Eye (tissue), 1 donor: ENCODE measurements around the gene LAP3.
"Not testable (repeated sequence)": the region's sequence is repeated elsewhere in the genome, so short reads cannot be mapped to it uniquely, and the experiment has no call there.

Source experiments
- DNase-seq: peaks from one replicate; pipeline ENCODE4 v3.0.0-alpha.2; 2015

Gene LAP3

DNA sequence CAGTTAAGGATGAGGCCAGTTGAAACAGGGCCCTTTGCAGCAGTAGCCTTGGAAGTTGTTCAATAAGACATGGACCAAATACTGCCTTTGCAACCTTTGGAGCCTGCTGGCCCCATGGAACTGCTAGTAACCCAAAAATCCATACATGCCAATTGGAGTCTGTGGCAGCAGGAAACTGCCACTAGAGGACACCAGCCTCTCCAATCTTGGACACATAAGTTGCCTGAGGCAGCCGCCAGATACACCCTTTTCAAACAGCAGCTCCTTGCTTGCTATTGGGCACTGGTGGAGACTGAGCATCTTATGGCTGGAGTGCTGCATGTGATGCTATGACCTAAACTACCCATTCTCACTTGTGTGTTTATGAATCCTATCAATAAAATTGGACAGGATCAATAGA is 14.8 kb upstream of the LAP3 start:
- no peak for DNase-seq

DNA sequence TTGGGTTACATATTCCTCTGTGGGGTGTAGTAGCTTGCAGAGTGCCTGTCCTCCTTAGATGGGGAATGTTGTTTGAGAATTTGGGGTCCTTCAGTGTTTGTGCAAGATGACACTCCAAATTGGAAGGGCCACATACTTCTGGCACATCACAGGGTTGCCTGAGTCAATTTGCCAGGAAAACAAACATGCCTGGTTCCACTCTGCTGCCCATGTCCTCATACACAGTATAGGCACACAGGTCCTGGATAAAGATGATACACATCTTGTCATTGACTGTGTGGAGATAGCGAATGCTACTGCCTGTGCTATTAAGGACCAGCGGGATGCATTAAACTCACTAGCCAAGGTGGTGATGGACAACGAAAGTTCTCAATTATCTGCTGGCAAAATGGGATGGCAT is 11.2 kb upstream of the LAP3 start:
- no peak for DNase-seq

- DNase-seq: no peak
Observed at GRCh38 chr4:17567271-17567670, 9.7 kb upstream of the LAP3 start.

GRCh38 chr4:17574206-17574605 is 2.8 kb upstream of the LAP3 start:
- no peak for DNase-seq

GRCh38 chr4:17575177-17575576 is 1.8 kb upstream of the LAP3 start:
- DNase-seq: not testable (repeated sequence)

GRCh38 chr4:17577665-17578481 is 875 bp downstream of the LAP3 start:
- no peak for DNase-seq

- no peak for DNase-seq
Observed at GRCh38 chr4:17578482-17578891, 1.5 kb downstream of the LAP3 start.

DNA sequence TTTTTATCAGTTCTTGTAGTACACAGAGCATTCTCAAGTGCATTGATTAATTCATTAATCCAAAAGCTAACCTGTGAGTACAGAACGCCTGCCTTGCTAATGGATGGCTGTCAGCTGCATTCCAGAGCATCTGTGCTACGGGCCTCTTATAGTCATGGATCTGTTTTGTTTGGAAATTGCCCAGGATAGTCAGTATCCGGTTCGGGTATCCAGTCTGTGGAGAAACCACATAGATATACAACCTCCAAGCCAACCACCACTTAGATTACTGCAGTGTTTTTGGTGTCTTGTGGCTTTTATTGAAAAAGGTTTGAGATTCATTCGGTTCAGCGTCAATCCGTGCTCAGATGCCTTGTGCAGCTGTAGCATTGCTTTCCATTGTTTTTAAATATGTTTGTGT is 4.0 kb downstream of the LAP3 start:
- no peak for DNase-seq

- no peak for DNase-seq
Observed at GRCh38 chr4:17583276-17583675, 6.3 kb downstream of the LAP3 start.

- no peak for DNase-seq
Observed at GRCh38 chr4:17583941-17584340, 6.9 kb downstream of the LAP3 start.

GRCh38 chr4:17584521-17585213 is 7.7 kb downstream of the LAP3 start:
- DNase-seq: no peak

DNA sequence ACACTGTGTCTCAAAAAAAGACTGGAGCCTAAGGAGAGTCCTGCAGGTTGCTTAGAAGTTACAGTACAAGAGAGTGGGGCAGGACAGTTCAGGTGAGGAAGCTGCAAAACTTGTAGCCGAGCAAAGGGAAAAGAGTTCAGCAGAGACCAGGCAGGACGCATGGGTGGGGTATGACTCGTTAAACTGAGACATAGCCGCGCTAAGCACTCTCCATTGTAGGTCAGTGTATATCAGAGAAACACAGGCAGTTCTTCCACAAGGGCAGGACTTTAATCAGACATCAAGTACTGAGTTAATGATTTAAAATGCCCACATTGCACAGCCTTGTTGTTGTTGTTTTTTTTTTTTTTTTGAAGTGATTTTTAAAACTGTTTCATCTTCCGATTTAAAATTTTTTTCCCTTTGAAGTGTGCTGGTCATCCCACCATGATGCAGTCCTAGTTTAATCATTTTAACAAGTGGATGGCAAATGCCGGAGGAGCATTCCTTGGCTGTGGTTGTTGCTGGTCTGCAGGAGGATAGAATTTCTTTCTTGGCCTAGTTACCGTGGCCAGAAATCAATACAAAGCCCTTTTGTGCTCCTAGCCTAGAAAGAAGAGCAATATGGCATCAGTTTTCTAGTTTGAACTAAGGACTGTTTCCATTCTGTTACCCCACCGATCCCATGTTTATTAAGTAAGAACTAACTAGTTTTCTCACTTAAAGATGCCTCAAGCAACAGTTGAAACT is 10.3 kb downstream of the LAP3 start:
- peak; percentile 28 for DNase-seq

- no peak for DNase-seq
Observed at GRCh38 chr4:17589355-17589754, 12.4 kb downstream of the LAP3 start.

DNA sequence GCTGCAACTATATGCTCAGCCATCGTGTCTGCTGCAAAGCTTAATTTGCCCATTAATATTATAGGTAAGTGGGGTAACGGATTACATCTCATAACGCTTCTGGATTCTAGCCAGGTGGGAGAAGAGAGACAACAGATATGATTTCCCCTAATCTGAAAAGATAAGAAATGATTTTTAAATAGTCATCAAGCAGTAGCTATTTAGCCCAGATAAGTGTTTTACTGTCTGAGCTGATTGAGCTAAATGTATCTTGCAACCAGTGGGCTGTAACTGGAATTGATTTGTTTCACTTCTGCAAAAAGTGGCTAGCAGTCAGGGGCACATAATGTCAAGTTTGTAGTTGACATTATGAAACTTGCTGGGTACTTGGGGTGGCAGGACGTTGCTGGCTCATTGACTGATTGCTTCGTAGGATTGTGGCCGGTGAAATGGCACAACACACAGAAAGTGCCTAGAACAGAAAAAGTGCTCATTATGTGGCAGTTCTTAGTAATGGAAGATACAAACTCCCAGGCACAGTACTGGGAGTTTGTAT is 18.5 kb downstream of the LAP3 start:
- no peak for DNase-seq

DNA sequence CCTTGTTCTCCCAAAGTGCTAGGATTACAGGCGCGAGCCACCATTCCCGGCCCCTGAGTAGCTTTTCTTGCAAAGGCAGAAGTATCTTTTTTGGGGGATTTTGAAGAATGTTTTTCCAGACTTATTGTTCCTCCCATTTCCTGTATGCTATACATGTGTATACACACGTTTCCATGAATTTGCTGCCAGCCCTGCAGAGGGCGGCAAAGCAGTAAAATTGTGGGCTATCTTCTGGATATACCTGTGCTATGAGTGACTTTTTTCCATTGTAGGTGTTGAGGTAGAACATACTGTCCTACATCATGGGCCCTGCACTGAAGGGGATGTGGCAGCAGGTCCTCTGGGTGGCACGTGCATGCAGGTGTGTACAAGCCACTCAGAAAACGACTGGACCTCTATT is 20.5 kb downstream of the LAP3 start:
- peak; percentile 11 for DNase-seq

- no peak for DNase-seq
Observed at GRCh38 chr4:17599826-17600225, 22.8 kb downstream of the LAP3 start.

DNA sequence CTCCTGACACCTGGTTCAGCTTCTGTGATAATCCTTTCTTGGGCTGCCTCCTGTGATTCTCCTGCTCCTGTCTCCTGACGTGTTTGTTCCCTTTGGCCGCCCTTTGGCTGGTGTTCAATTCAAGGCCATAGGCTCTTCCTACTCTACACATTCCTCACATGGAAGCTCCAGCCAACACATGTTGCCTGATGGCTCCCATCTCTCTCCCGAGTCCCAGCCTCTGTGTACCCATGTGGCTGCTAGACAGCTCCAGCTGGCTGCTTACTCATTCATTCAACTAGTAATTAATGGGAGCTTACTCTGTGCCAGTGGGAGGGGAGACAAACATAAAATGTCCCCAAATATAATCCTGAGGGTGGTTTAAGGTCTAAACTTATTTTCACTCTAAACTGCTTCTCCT is 28.2 kb downstream of the LAP3 start:
- no peak for DNase-seq

DNA sequence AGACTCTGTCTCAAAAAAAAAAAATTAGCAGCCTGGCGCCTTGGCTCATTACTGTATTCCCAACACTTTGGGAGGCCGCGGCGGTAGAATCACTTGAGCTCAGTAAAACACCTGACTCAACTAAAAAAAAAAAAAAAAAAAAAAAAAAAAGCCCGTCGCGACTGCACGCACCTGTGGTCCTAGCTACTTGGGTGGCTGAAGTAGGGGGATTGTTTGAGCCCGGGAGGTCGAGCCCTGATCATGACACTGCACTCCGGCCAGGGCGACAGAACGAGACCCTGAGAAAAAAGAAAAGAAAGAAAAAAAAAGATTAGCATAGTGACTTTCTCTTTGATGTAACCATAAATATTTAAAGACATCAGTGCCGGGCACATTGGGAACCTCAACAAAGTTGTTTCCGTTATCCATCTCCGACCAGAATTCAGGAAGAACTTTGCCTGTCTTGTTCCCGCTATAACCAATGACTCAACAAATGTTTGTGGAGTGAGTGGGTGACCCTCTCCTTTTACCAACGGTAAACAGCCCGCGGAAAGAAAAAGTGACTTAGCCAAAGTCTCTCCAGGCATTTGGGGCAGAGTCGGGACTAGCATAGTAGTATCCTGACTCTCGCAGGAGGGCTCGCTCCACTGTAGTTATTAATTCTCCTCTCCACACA is 36.9 kb downstream of the LAP3 start:
- DNase-seq: no peak

GRCh38 chr4:17614416-17615299 is 37.7 kb downstream of the LAP3 start, which contains the start of gene MED28:
MED28 (plus strand) TSS chr4:17614641; CDS start chr4:17614655, 14 bp downstream.
- DNase-seq: peak; percentile 98

GRCh38 chr4:17616283-17616682 is 39.3 kb downstream of the LAP3 start:
- DNase-seq: no peak

GRCh38 chr4:17618926-17619325 is 41.9 kb downstream of the LAP3 start:
- DNase-seq: no peak
